Lower leg skin (tissue), 3 donors: Measurements from ENCODE around the gene RNASE4.

Experiments used
- CTCF ChIP-seq, 3 donors: fragments of 450-650 bp; IDR thresholded peaks; one replicate each; pipeline ENCODE4 v1.5.1; 2016; ENCODE audit warnings: antibody characterized with exemption in 3 of 3, mild to moderate bottlenecking in 3 of 3, moderate library complexity in 2 of 3
- POLR2A ChIP-seq, 2 donors: fragments of 450-650 bp; IDR thresholded peaks; one replicate each; pipeline ENCODE4 v1.6.1; 2016 to 2017; ENCODE audit warnings: antibody characterized with exemption in 2 of 2, mild to moderate bottlenecking in 1 of 2, moderate library complexity in 1 of 2

- TF ChIP-seq CTCF (IDR thresholded peaks at IDR 0.05) (no peak), POLR2A (IDR thresholded peaks at IDR 0.05) (no peak)
Measured at GRCh38 chr14:20668969-20669368, 15.4 kb upstream of the RNASE4 start.
